IPS-18c (cell line): Measurements from ENCODE around the gene HTR2A.

ENCODE experiments used
- H3K4me3 ChIP-seq: 2 replicates; pipeline ENCODE4 v1.7.0; 2013; ENCODE audit warnings: low read depth, mild to moderate bottlenecking, low read length, moderate library complexity; ENCODE audit not compliant: insufficient read depth
- H3K9me3 ChIP-seq: one replicate; pipeline ENCODE4 v1.6.1; 2013; ENCODE audit warnings: mild to moderate bottlenecking, low read length, moderate library complexity; ENCODE audit not compliant: control insufficient read depth, insufficient read depth

HTR2A gene

GRCh38 chr13:46795321-46795720 lies 101.5 kb downstream of the HTR2A start:
- H3K4me3 ChIP-seq = no peak overlapping the region
- H3K9me3 ChIP-seq = no peaks in the 10 kb centered on the region

- H3K9me3 ChIP-seq = no peaks in the 10 kb centered on the region
- no peak overlapping the region for H3K4me3 ChIP-seq
Measured at GRCh38 chr13:46783504-46783903, 113.3 kb downstream of the HTR2A start.

- no peak overlapping the region for H3K4me3 ChIP-seq
- H3K9me3 ChIP-seq = no peaks in the 10 kb centered on the region
Measured at GRCh38 chr13:46782691-46783090, 114.2 kb downstream of the HTR2A start.

GRCh38 chr13:46782066-46782465 lies 114.8 kb downstream of the HTR2A start:
- no peaks in the 10 kb centered on the region for H3K9me3 ChIP-seq
- H3K4me3 ChIP-seq = no peak overlapping the region
